GM10847 (cell line): ENCODE measurements around the gene DVL1.

Experiments used
- POLR2A ChIP-seq: IDR thresholded peaks from 2 replicates; pipeline ENCODE4 v1.6.1; 2011; ENCODE audit not compliant: insufficient read length; ENCODE audit errors: extremely low read depth

The DVL1 gene

GRCh38 chr1:1376551-1377226 lies 27.5 kb upstream of the DVL1 start:
- no peak for TF ChIP-seq POLR2A

GRCh38 chr1:1374929-1375662 lies 25.9 kb upstream of the DVL1 start, which contains the start of gene AURKAIP1:
AURKAIP1 (minus strand) TSS chr1:1375207; CDS start chr1:1374756, 451 bp downstream.
- TF ChIP-seq POLR2A, result peak; percentile 78

GRCh38 chr1:1374589-1374928 lies 25.3 kb upstream of the DVL1 start:
- TF ChIP-seq POLR2A, result no peak

GRCh38 chr1:1373815-1374588 lies 24.8 kb upstream of the DVL1 start:
- no peak for TF ChIP-seq POLR2A

GRCh38 chr1:1373051-1373814 lies 24.0 kb upstream of the DVL1 start:
- no peak for TF ChIP-seq POLR2A

- TF ChIP-seq POLR2A, result no peak
Observed at GRCh38 chr1:1371746-1372711, 22.8 kb upstream of the DVL1 start.

- no peak for TF ChIP-seq POLR2A
Observed at GRCh38 chr1:1371364-1371745, 22.1 kb upstream of the DVL1 start.

GRCh38 chr1:1370771-1371300 lies 21.6 kb upstream of the DVL1 start:
- TF ChIP-seq POLR2A, result no peak

- TF ChIP-seq POLR2A, result no peak
Observed at GRCh38 chr1:1367315-1367714, 18.1 kb upstream of the DVL1 start.

GRCh38 chr1:1366699-1367066 lies 17.5 kb upstream of the DVL1 start:
- TF ChIP-seq POLR2A, result no peak

- TF ChIP-seq POLR2A, result no peak
Observed at GRCh38 chr1:1365875-1366698, 16.9 kb upstream of the DVL1 start.

- TF ChIP-seq POLR2A, result no peak
Observed at GRCh38 chr1:1364266-1364665, 15.0 kb upstream of the DVL1 start.

- no peak for TF ChIP-seq POLR2A
Observed at GRCh38 chr1:1361982-1362423, 12.8 kb upstream of the DVL1 start.
